Adrenal gland (tissue), 5 donors: ENCODE measurements around the gene SBSN.

Experiments
- POLR2A ChIP-seq, 2 donors: fragments of 450-650 bp; IDR thresholded peaks; one replicate each; pipeline ENCODE4 v1.6.1; 2017; ENCODE audit warnings: antibody characterized with exemption in 2 of 2, mild to moderate bottlenecking in 2 of 2, moderate library complexity in 1 of 2
- TF ChIP-seq, protein P1 (sequence below), 6 experiments: fragments of 450-650 bp in 4 of 6; fragments of 200-600 bp in 2 of 6; sonication (generic) in 1 of 6; IDR thresholded peaks; 1 replicate in 5 of 6; 2 replicates in 1 of 6; pipeline versions ENCODE4 v1.5.1 to v1.8.0; 2016 to 2021; ENCODE audit warnings: antibody characterized with exemption in 6 of 6, mild to moderate bottlenecking in 2 of 6, moderate library complexity in 1 of 6
- donor health status: DM: no; HTN: no; CAD: no.

DNA sequence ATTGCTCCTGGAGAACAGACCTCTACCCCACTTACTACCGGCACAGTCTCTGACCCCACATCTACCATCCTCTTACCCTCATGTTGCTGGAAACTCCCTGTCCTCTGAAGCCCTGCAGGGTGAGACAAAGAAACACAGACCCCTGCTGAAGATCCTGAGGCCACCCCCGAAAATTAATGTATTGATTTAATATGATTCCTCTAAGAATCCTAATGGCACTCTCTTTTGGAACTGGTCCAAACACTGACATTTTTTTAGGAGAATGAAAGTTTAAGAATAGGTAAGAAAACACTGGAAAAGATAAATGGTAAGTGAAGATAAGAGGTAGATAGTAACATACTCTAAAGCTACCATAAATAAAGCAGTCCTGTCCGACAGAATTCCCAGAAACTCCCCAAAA is 20.0 kb downstream of the SBSN start:
- TF ChIP-seq, protein P1, sequence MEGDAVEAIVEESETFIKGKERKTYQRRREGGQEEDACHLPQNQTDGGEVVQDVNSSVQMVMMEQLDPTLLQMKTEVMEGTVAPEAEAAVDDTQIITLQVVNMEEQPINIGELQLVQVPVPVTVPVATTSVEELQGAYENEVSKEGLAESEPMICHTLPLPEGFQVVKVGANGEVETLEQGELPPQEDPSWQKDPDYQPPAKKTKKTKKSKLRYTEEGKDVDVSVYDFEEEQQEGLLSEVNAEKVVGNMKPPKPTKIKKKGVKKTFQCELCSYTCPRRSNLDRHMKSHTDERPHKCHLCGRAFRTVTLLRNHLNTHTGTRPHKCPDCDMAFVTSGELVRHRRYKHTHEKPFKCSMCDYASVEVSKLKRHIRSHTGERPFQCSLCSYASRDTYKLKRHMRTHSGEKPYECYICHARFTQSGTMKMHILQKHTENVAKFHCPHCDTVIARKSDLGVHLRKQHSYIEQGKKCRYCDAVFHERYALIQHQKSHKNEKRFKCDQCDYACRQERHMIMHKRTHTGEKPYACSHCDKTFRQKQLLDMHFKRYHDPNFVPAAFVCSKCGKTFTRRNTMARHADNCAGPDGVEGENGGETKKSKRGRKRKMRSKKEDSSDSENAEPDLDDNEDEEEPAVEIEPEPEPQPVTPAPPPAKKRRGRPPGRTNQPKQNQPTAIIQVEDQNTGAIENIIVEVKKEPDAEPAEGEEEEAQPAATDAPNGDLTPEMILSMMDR (IDR thresholded peaks at IDR 0.05) = no peak
- TF ChIP-seq POLR2A (IDR thresholded peaks at IDR 0.05) = no peak
